NOMO-1 treated with DMSO at 0.1 percent for 48 hours (cell line): ENCODE data around the gene AFDN.
A peak's percentile ranks its signal among the peaks of the same experiment; 100 is the strongest.

Experiments
- DNase-seq: peaks from one replicate; lab custom pipeline; 2025; ENCODE audit not compliant: unreplicated experiment; lab: John Stamatoyannopoulos, UW

The AFDN gene

GRCh38 chr6:167918548-167919278 lies 92.0 kb downstream of the AFDN start:
- no peak for DNase-seq

GRCh38 chr6:167919349-167919748 lies 92.6 kb downstream of the AFDN start:
- no peak for DNase-seq

- no peak for DNase-seq
Measured at GRCh38 chr6:167920165-167920564, 93.5 kb downstream of the AFDN start.

- no peak for DNase-seq
Measured at GRCh38 chr6:167921831-167922230, 95.1 kb downstream of the AFDN start.

- no peak for DNase-seq
Measured at GRCh38 chr6:167925026-167925425, 98.3 kb downstream of the AFDN start.

- no peak for DNase-seq
Measured at GRCh38 chr6:167927246-167927645, 100.5 kb downstream of the AFDN start.

- DNase-seq, result no peak
Measured at GRCh38 chr6:167928111-167928510, 101.4 kb downstream of the AFDN start.

- DNase-seq, result no peak
Measured at GRCh38 chr6:167930295-167930694, 103.6 kb downstream of the AFDN start.

- DNase-seq, result no peak
Measured at GRCh38 chr6:167932468-167933276, 106.0 kb downstream of the AFDN start.

- no peak for DNase-seq
Measured at GRCh38 chr6:167933290-167933689, 106.6 kb downstream of the AFDN start.

GRCh38 chr6:167933847-167934246 lies 107.1 kb downstream of the AFDN start:
- no peak for DNase-seq

- no peak for DNase-seq
Measured at GRCh38 chr6:167934426-167934864, 107.7 kb downstream of the AFDN start.

- no peak for DNase-seq
Measured at GRCh38 chr6:167936051-167936450, 109.3 kb downstream of the AFDN start.

- no peak for DNase-seq
Measured at GRCh38 chr6:167937301-167937700, 110.6 kb downstream of the AFDN start.

- DNase-seq, result peak; percentile 77
Measured at GRCh38 chr6:167937948-167938911, 111.5 kb downstream of the AFDN start.

GRCh38 chr6:167941822-167942221 lies 115.1 kb downstream of the AFDN start:
- DNase-seq, result no peak

GRCh38 chr6:167944130-167944529 lies 117.4 kb downstream of the AFDN start:
- DNase-seq, result no peak

GRCh38 chr6:167946007-167946406 lies 119.3 kb downstream of the AFDN start:
- DNase-seq, result no peak

- no peak for DNase-seq
Measured at GRCh38 chr6:167946604-167947003, 119.9 kb downstream of the AFDN start.

- DNase-seq, result no peak
Measured at GRCh38 chr6:167947716-167948115, 121.0 kb downstream of the AFDN start.

- DNase-seq, result no peak
Measured at GRCh38 chr6:167948716-167949115, 122.0 kb downstream of the AFDN start.
